C4-2B (cell line): ENCODE results near the gene PRAMEF6.
"Not testable (repeated sequence)": the region's sequence is repeated elsewhere in the genome, so short reads cannot be mapped to it uniquely, and the experiment has no call there.

Experiments
- ZFX ChIP-seq: fragments of 450-650 bp; IDR thresholded peaks from 2 replicates; pipeline ENCODE4 v1.6.1; 2017
- TF ChIP-seq, protein P1 (sequence below): fragments of 450-650 bp; conservative IDR thresholded peaks from 2 replicates; pipeline ENCODE4 v1.5.1; 2017; ENCODE audit warnings: mild to moderate bottlenecking

DNA sequence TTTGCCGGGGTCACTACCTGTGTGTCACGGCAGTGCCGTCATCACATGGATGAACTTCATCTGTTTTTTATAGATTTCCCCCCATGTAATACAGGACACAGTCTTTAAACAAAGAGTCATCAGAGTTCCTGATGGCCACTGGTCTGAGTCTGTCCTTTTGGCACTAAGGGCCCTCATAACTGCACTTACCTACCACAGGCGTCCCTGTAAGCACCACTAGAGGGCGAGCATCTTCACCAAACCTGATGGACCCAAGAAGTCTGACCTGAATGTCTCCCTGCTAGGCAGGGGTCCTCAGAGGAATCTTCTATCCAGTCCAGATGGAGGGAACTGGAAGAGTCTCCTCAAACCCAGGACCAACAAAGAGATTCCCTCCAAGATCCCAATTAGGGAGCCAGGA, 23.0 kb downstream of the PRAMEF6 start:
- TF ChIP-seq, protein P1, sequence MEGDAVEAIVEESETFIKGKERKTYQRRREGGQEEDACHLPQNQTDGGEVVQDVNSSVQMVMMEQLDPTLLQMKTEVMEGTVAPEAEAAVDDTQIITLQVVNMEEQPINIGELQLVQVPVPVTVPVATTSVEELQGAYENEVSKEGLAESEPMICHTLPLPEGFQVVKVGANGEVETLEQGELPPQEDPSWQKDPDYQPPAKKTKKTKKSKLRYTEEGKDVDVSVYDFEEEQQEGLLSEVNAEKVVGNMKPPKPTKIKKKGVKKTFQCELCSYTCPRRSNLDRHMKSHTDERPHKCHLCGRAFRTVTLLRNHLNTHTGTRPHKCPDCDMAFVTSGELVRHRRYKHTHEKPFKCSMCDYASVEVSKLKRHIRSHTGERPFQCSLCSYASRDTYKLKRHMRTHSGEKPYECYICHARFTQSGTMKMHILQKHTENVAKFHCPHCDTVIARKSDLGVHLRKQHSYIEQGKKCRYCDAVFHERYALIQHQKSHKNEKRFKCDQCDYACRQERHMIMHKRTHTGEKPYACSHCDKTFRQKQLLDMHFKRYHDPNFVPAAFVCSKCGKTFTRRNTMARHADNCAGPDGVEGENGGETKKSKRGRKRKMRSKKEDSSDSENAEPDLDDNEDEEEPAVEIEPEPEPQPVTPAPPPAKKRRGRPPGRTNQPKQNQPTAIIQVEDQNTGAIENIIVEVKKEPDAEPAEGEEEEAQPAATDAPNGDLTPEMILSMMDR: not testable (repeated sequence)
- TF ChIP-seq ZFX: not testable (repeated sequence)
